ENCODE results near the gene UBASH3A.

- TF ChIP-seq, protein P1, sequence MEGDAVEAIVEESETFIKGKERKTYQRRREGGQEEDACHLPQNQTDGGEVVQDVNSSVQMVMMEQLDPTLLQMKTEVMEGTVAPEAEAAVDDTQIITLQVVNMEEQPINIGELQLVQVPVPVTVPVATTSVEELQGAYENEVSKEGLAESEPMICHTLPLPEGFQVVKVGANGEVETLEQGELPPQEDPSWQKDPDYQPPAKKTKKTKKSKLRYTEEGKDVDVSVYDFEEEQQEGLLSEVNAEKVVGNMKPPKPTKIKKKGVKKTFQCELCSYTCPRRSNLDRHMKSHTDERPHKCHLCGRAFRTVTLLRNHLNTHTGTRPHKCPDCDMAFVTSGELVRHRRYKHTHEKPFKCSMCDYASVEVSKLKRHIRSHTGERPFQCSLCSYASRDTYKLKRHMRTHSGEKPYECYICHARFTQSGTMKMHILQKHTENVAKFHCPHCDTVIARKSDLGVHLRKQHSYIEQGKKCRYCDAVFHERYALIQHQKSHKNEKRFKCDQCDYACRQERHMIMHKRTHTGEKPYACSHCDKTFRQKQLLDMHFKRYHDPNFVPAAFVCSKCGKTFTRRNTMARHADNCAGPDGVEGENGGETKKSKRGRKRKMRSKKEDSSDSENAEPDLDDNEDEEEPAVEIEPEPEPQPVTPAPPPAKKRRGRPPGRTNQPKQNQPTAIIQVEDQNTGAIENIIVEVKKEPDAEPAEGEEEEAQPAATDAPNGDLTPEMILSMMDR (IDR thresholded peaks at IDR 0.05; ENCODE audit: low read length) = no peak
- no peak for TF ChIP-seq EZH2 (IDR thresholded peaks at IDR 0.05; ENCODE audit: borderline replicate concordance, low read length)
Observed at GRCh38 chr21:42492201-42492600, 88.5 kb downstream of the UBASH3A start.
